ENCODE results near the gene EIF3F. TPM values are rescaled to one million over a fixed set of nuclear protein-coding genes. Genes with fewer than 3 reads are reported as not detected.

Gene EIF3F
- total and polyA plus RNA-seq, 8 donors = 106 to 201 (median 175) TPM

GRCh38 chr11:8022876-8023275, 35.7 kb downstream of the EIF3F start:
- no peak for FAIRE-seq
- TF ChIP-seq CTCF (IDR thresholded peaks at IDR 0.05) = no peak
- Histone ChIP-seq H3K27ac (peak overlapping the region in 1 of 4 donors; percentile 22), H3K9me3 (no peaks in the 10 kb centered on the region), H3K4me1 (no peaks in the 10 kb centered on the region), H3K27me3 (peaks cover 0 to 11% (median 1%) of the 10 kb centered on the region in 4 donors), H3K36me3 (no peaks in the 10 kb centered on the region), H3K4me3 (no peak overlapping the region)
- intact Hi-C loops (cut with DNase I) = no loop called here
- DNase-seq = peak in 1 of 6 donors; percentile 5
- 76 to 93% methylated on average over 2 of the region's 2 CpGs for WGBS, 2 donors
- ATAC-seq = no peak

GRCh38 chr11:8023831-8024555, 36.9 kb downstream of the EIF3F start:
- H3K9me3 ChIP-seq = no peaks in the 10 kb centered on the region
- intact Hi-C loops (cut with DNase I) = no loop called here
- no peak overlapping the region for H3K4me3 ChIP-seq
- no peak for ATAC-seq
- FAIRE-seq = no peak
- no peaks in the 10 kb centered on the region for H3K36me3 ChIP-seq
- WGBS, 2 donors = 79 to 86% methylated on average over 12 of the region's 12 CpGs
- no peak overlapping the region for H3K27ac ChIP-seq
- peaks cover 0 to 9% (median 1%) of the 10 kb centered on the region in 4 donors for H3K27me3 ChIP-seq
- DNase-seq = peak in 1 of 6 donors; percentile 2
- no peaks in the 10 kb centered on the region for H3K4me1 ChIP-seq
- no peak for TF ChIP-seq CTCF (IDR thresholded peaks at IDR 0.05)

- H3K4me1 ChIP-seq = no peaks in the 10 kb centered on the region
- no peak overlapping the region for H3K4me3 ChIP-seq
- FAIRE-seq = no peak
- DNase-seq = no peak
- H3K27ac ChIP-seq = no peak overlapping the region
- H3K9me3 ChIP-seq = no peaks in the 10 kb centered on the region
- whole genome bisulfite sequencing, 2 donors = 53 to 54% methylated on average over 3 of the region's 3 CpGs
- intact Hi-C loops (cut with DNase I) = no loop called here
- ATAC-seq = no peak
- H3K27me3 ChIP-seq = peaks cover 0 to 9% (median 1%) of the 10 kb centered on the region in 4 donors
- TF ChIP-seq CTCF (IDR thresholded peaks at IDR 0.05) = no peak
- no peaks in the 10 kb centered on the region for H3K36me3 ChIP-seq
These were observed 38.0 kb downstream of the EIF3F start for GRCh38 chr11:8025123-8025522.

- no peak overlapping the region for H3K27ac ChIP-seq
- DNase-seq (no peak), FAIRE-seq (no peak), ATAC-seq (no peak)
- no peak for TF ChIP-seq CTCF (IDR thresholded peaks at IDR 0.05)
- WGBS, 2 donors = 41 to 58% methylated on average over 2 of the region's 2 CpGs
- intact Hi-C loops (cut with DNase I) = no loop called here
- no peaks in the 10 kb centered on the region for H3K9me3 ChIP-seq
- H3K4me1 ChIP-seq = no peaks in the 10 kb centered on the region
- no peaks in the 10 kb centered on the region for H3K36me3 ChIP-seq
- H3K4me3 ChIP-seq = no peak overlapping the region
- H3K27me3 ChIP-seq = peaks cover 0 to 9% (median 1%) of the 10 kb centered on the region in 4 donors
These were observed 38.7 kb downstream of the EIF3F start for GRCh38 chr11:8025816-8026215.

- FAIRE-seq (no peak), ATAC-seq (no peak), DNase-seq (no peak)
- intact Hi-C loops (cut with DNase I) = no loop called here
- no peak overlapping the region for H3K4me3 ChIP-seq
- WGBS, 2 donors = 86 to 93% methylated on average over 3 of the region's 3 CpGs
- no peak overlapping the region for H3K27ac ChIP-seq
- H3K9me3 ChIP-seq = no peaks in the 10 kb centered on the region
- H3K4me1 ChIP-seq = no peaks in the 10 kb centered on the region
- peaks cover 0 to 9% (median 0%) of the 10 kb centered on the region in 4 donors for H3K27me3 ChIP-seq
- no peak for TF ChIP-seq CTCF (IDR thresholded peaks at IDR 0.05)
- no peaks in the 10 kb centered on the region for H3K36me3 ChIP-seq
These were observed 39.8 kb downstream of the EIF3F start for GRCh38 chr11:8026982-8027381.
